Adrenal gland (tissue), 12 donors: Measurements from ENCODE around the gene DIAPH2. TPM values are rescaled to one million over a fixed set of nuclear protein-coding genes. Genes with fewer than 3 reads are reported as not detected.
A peak's percentile ranks its signal among the peaks of the same experiment; 100 is the strongest.

Source experiments
- DNase-seq, 7 donors: peaks; one replicate each; pipeline ENCODE4 v3.0.0-alpha.2; 2019 to 2020
- H3K27ac ChIP-seq, 5 donors: fragments of 200-600 bp; sonication (generic) in 4 of 5; 1 replicate in 3 of 5; 2 replicates in 2 of 5; pipeline versions ENCODE4 v1.5.1 to v1.8.0; 2016 to 2020; ENCODE audit warnings: mild to moderate bottlenecking in 1 of 5
- H3K27me3 ChIP-seq: fragments of 200-600 bp; 2 replicates; pipeline ENCODE4 v1.8.0; 2021
- H3K36me3 ChIP-seq, 2 donors: fragments of 200-600 bp; replicated peaks in 1 of 2; 1 replicate in 1 of 2; 2 replicates in 1 of 2; pipeline versions ENCODE4 v1.5.1 to v1.8.0; 2018 to 2022
- H3K4me1 ChIP-seq, 2 donors: fragments of 200-600 bp; replicated peaks in 1 of 2; 1 replicate in 1 of 2; 2 replicates in 1 of 2; pipeline versions ENCODE4 v1.5.1 to v1.8.0; 2018 to 2021
- H3K4me3 ChIP-seq, 4 donors: fragments of 200-600 bp; sonication (generic) in 3 of 4; one replicate each; pipeline ENCODE4 v1.5.1; 2016 to 2018
- H3K9me3 ChIP-seq, 3 donors: fragments of 200-600 bp; sonication (generic) in 1 of 3; replicated peaks in 1 of 3; 1 replicate in 2 of 3; 2 replicates in 1 of 3; pipeline versions ENCODE4 v1.5.1 to v1.8.0; 2016 to 2021
- POLR2A ChIP-seq, 2 donors: fragments of 450-650 bp; IDR thresholded peaks; one replicate each; pipeline ENCODE4 v1.6.1; 2017; ENCODE audit warnings: antibody characterized with exemption in 2 of 2, mild to moderate bottlenecking in 2 of 2, moderate library complexity in 1 of 2
- WGBS, 4 donors: extraction: QIAGEN DNeasy Blood & Tissue Kit in 2 of 4; methylation state at CpG; one replicate each; pipeline versions ENCODE4 v1.1.5 to v1.1.7; 2013 to 2017; 5-methylcytosine and 5-hydroxymethylcytosine counted together
- intact Hi-C, 2 donors: fragments of 100-400 bp; cut with DNase I; formaldehyde crosslinking; loops; one replicate each; pipeline versions ENCODE4 v1.14.1 to v1.15.0; 2022 to 2023
- polyA plus RNA-seq, 3 donors: library from polyadenylated mRNA; stranded (reverse); fragments of 200-250 nt in 2 of 3; fragments of 350-450 nt in 1 of 3; fragmentation: Illumina TruSeq in 1 of 3; extraction: RNeasy Lipid Tissue Mini Kit (QIAGEN cat#74804) in 1 of 3; gene quantifications; one replicate each; pipeline ENCODE4 v1.2.3, GENCODE V29; 2013 to 2014
- total RNA-seq, 9 donors: library from RNA; depleted of rRNA in 4 of 9; stranded (reverse); fragments of >200 nt in 4 of 9; fragments of 120-200 nt in 1 of 9; fragmentation: NEBNext Ultra II Directional in 1 of 9; extraction: Animal tissue kit (Norgen Biotek cat#: 25700) in 1 of 9; gene quantifications; one replicate each; pipeline versions ENCODE4 v1.1.0 to v1.2.4, GENCODE V29; 2013 to 2023
- TF ChIP-seq, protein P1 (sequence below), 6 experiments: fragments of 450-650 bp in 4 of 6; fragments of 200-600 bp in 2 of 6; sonication (generic) in 1 of 6; IDR thresholded peaks; 1 replicate in 5 of 6; 2 replicates in 1 of 6; pipeline versions ENCODE4 v1.5.1 to v1.8.0; 2016 to 2021; ENCODE audit warnings: antibody characterized with exemption in 6 of 6, mild to moderate bottlenecking in 2 of 6, moderate library complexity in 1 of 6
- donor health status: healthy with polysubstance abuse.
- donor health status: Bipolar disorder and iron deficiency.
- donor health status: DM: yes; HTN: yes; CAD: no.
- donor health status: DM: no; HTN: no; CAD: no.
- donor health status: DM: no; HTN: no; CAD: no.
- donor health status: DM: yes; HTN: yes; CAD: no.

Gene DIAPH2
- total and polyA plus RNA-seq, 12 donors = 3.2 to 33.3 (median 12.3) TPM

DNA sequence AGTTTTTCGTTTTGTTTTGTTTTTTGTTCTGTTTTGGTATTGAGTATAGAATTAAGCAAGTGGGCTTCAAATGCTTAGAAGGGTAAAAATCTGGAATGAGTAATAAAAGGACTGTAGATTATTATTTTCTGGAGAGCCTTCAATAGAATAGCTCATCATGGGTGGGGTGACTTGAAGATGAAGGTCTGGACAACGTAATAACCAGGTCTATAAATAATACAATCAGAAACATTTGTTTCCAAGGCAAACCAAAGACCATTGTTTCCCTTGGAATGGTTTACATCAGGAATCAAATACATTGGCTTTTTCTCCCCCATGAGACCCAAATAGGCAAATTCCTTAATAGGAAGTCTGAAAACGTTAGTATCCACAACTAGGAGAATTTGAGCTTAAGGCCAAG lies 920.6 kb downstream of the DIAPH2 start:
- DNase-seq = no peak
- Histone ChIP-seq H3K27me3 (peaks cover 2% of the 10 kb centered on the region), H3K9me3 (no peaks in the 10 kb centered on the region), H3K4me1 (no peaks in the 10 kb centered on the region), H3K4me3 (no peak overlapping the region), H3K36me3 (no peaks in the 10 kb centered on the region), H3K27ac (no peak overlapping the region)
- intact Hi-C loops = no loop called here
- WGBS, 4 donors = 48 to 75% (median 63%) methylated on average over 3 of the region's 3 CpGs
- TF ChIP-seq POLR2A (IDR thresholded peaks at IDR 0.05) = no peak
- TF ChIP-seq, protein P1, sequence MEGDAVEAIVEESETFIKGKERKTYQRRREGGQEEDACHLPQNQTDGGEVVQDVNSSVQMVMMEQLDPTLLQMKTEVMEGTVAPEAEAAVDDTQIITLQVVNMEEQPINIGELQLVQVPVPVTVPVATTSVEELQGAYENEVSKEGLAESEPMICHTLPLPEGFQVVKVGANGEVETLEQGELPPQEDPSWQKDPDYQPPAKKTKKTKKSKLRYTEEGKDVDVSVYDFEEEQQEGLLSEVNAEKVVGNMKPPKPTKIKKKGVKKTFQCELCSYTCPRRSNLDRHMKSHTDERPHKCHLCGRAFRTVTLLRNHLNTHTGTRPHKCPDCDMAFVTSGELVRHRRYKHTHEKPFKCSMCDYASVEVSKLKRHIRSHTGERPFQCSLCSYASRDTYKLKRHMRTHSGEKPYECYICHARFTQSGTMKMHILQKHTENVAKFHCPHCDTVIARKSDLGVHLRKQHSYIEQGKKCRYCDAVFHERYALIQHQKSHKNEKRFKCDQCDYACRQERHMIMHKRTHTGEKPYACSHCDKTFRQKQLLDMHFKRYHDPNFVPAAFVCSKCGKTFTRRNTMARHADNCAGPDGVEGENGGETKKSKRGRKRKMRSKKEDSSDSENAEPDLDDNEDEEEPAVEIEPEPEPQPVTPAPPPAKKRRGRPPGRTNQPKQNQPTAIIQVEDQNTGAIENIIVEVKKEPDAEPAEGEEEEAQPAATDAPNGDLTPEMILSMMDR (IDR thresholded peaks at IDR 0.05) = no peak

DNA sequence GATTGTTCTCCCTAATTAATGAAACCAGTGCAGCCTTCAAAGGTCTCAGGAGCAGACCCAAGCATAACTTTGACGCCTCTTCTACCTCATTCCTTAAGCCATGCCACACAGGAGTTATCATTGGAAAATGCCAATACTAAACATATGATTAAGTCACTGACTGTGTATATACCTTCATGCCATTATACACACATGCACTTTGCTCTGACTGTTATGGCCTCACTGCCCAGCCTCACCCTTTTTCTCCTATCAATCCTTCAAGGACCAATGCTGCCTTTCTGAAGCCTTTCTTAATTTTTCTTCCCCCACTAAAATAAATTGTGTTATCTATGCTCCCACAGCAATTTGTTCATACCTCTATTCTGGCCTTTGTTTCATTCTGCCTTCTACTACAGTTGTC lies 924.7 kb downstream of the DIAPH2 start:
- Histone ChIP-seq H3K4me1 (no peaks in the 10 kb centered on the region), H3K27ac (no peak overlapping the region), H3K36me3 (no peaks in the 10 kb centered on the region), H3K27me3 (peaks cover 2% of the 10 kb centered on the region), H3K4me3 (no peak overlapping the region), H3K9me3 (no peaks in the 10 kb centered on the region)
- no peak for TF ChIP-seq POLR2A (IDR thresholded peaks at IDR 0.05)
- TF ChIP-seq, protein P1 (IDR thresholded peaks at IDR 0.05) = no peak
- WGBS, 4 donors = 86 to 100% (median 94%) methylated on average over 1 of the region's 1 CpG
- no peak for DNase-seq
- intact Hi-C loops = no loop called here

GRCh38 chrX:97609938-97610337 lies 925.3 kb downstream of the DIAPH2 start:
- intact Hi-C loops = no loop called here

DNA sequence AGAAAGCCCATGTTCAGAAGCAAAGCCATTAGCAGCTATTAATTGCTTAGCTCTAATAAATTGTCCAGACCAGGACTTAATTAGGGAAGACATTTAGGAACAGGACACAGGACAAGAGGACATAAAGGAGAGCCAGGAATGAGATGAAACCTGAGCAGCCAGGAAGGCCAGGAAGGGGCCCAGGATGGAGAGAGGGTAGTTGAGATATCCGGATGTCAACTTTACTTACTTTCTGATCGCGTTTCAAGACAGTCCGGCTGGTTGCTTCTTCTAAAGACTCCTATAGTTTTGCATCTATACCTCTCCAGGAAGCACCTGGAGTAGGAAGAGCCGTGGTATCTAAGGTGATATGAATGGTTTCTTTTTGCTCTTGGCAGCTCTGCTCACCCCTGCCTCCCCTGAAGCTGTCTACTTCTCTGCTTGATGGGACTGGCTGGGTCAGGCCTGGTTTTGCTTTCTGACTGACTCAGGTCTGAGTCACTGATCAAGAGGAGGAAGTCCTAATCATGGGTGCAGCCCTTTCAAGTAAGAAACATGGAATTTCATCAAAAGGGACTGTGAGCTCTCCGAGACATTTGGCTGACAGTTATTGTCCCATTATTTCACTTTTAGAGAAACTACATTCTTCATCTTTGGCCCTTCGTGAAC lies 932.4 kb downstream of the DIAPH2 start:
- H3K4me1 ChIP-seq = no peaks in the 10 kb centered on the region
- peak in 1 of 7 donors; percentile 4 for DNase-seq
- H3K27ac ChIP-seq = no peak overlapping the region
- intact Hi-C loops = no loop called here
- WGBS, 4 donors = 71 to 87% (median 81%) methylated on average over 6 to 7 of the region's 7 CpGs
- no peaks in the 10 kb centered on the region for H3K9me3 ChIP-seq
- H3K27me3 ChIP-seq = peaks cover 12% of the 10 kb centered on the region
- no peak overlapping the region for H3K4me3 ChIP-seq
- no peak for TF ChIP-seq POLR2A (IDR thresholded peaks at IDR 0.05)
- TF ChIP-seq, protein P1 (IDR thresholded peaks at IDR 0.05) = no peak
- H3K36me3 ChIP-seq = no peaks in the 10 kb centered on the region

More at GRCh38 chrX:97609938-97610337, 925.3 kb downstream of the DIAPH2 start:
- Histone ChIP-seq H3K9me3 (no peaks in the 10 kb centered on the region), H3K4me3 (no peak overlapping the region), H3K4me1 (no peaks in the 10 kb centered on the region), H3K27ac (no peak overlapping the region), H3K36me3 (no peaks in the 10 kb centered on the region), H3K27me3 (peaks cover 2% of the 10 kb centered on the region)
- no peak for DNase-seq
- TF ChIP-seq, protein P1 (IDR thresholded peaks at IDR 0.05) = no peak
- no peak for TF ChIP-seq POLR2A (IDR thresholded peaks at IDR 0.05)
- 63 to 100% (median 82%) methylated on average over 1 of the region's 1 CpG for WGBS, 4 donors
